Measurements from ENCODE around the gene AKTIP. TPM values are rescaled to one million over a fixed set of nuclear protein-coding genes. Genes with fewer than 3 reads are reported as not detected.

Gene AKTIP
- total and polyA plus RNA-seq, 2 donors: 14.6 to 24.6 TPM

DNA sequence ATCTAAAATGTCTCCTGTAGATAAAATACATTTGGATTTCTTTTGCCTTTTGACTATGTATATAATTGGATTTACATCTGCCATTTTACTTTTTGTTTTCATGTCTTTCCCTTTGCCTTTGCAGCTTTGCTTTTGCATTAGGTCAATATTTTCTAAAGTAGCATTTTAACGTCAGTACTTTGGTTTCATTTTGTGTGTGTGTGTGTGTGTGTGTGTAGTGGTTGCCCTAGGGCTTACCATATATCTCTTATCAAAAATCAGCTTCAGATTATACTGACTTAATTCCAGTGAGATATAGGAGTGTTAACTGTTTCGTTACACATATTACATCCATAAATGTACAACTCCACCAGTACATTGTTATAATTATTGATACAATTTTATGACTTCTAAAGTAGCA lies 26.1 kb downstream of the AKTIP start:
- Histone ChIP-seq H3K4me3 (ENCODE audit: low read length in 2 of 2) (no peak overlapping the region), H3K4me1 (ENCODE audit: control insufficient read depth in 2 of 2, insufficient read depth in 2 of 2, low read length in 2 of 2) (no peaks in the 10 kb centered on the region), H3K9me3 (ENCODE audit: control insufficient read depth in 2 of 2, insufficient read depth in 1 of 2, low read length in 1 of 2) (no peaks in the 10 kb centered on the region), H3K36me3 (ENCODE audit: control insufficient read depth in 2 of 2, insufficient read depth in 2 of 2, low read length in 1 of 2) (peaks cover 40 to 47% of the 10 kb centered on the region in 2 donors), H3K27ac (ENCODE audit: low read depth in 1 of 2, low read length in 1 of 2) (no peak overlapping the region), H3K27me3 (ENCODE audit: control insufficient read depth in 2 of 2, insufficient read depth in 1 of 2, low read length in 1 of 2) (no peaks in the 10 kb centered on the region)
- WGBS: 97% methylated on average over 2 of the region's 2 CpGs
- DNase-seq (ENCODE audit: low read depth in 6 of 9, low spot score in 9 of 9): no peak

DNA sequence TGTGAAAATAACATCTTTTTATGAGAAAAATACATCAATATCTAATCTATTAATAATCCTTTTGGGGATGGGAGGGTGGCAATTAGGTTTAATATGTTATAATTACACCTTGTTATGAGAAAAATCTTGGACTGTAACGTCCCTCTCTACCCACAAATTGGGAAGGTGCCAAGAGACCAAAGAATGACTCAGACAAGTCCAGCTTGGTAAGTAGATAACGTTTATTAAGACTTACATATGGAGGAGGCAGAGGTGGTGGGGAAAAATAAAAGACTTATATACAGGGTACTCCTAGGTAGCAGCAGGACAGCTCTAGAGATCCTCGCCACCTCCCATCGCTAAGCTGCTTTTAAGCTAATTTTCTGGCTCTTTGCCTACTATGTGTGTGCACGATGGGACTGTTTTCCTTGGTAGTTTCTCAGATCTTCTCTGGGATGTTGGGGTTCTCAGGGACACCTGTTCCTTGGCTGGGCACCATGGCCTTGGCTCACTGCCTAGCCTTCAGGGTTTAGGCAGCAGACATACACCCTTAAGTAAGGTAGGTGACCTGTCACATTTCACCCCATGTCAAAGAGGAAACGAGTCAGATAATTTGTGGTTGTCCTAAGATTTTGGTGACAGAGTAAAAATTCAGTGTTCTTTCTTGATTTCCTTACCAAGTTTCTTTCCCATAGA lies 37.3 kb downstream of the AKTIP start:
- Histone ChIP-seq H3K27me3 (ENCODE audit: control insufficient read depth in 2 of 2, insufficient read depth in 1 of 2, low read length in 1 of 2) (no peaks in the 10 kb centered on the region), H3K27ac (ENCODE audit: low read depth in 1 of 2, low read length in 1 of 2) (no peak overlapping the region), H3K4me1 (ENCODE audit: control insufficient read depth in 2 of 2, insufficient read depth in 2 of 2, low read length in 2 of 2) (no peaks in the 10 kb centered on the region), H3K4me3 (ENCODE audit: low read length in 2 of 2) (no peak overlapping the region), H3K36me3 (ENCODE audit: control insufficient read depth in 2 of 2, insufficient read depth in 2 of 2, low read length in 1 of 2) (peaks cover 42 to 67% of the 10 kb centered on the region in 2 donors), H3K9me3 (ENCODE audit: control insufficient read depth in 2 of 2, insufficient read depth in 1 of 2, low read length in 1 of 2) (no peaks in the 10 kb centered on the region)
- no peak for DNase-seq (ENCODE audit: low read depth in 6 of 9, low spot score in 9 of 9)
- WGBS: 97% methylated on average over 6 of the region's 6 CpGs

DNA sequence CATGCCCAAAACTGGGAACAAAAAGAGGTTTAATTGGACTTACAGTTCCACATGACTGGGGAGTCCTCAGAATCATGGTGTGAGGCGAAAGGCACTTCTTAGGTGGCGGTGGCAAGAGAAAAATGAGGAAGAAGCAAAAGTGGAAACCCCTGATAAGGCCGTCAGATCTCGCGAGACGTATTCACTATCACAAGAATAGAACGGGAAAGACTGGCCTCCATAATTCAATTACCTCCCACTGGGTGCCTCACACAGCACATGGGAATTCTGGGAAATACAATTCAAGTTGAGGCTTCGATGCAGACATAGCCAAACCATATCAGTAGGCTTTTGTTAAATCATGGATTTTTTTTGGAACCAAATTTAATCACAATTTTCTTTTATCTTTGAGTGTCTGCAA lies 44.4 kb downstream of the AKTIP start:
- no peaks in the 10 kb centered on the region for H3K27me3 ChIP-seq (ENCODE audit: control insufficient read depth in 2 of 2, insufficient read depth in 1 of 2, low read length in 1 of 2)
- H3K36me3 ChIP-seq (ENCODE audit: control insufficient read depth in 2 of 2, insufficient read depth in 2 of 2, low read length in 1 of 2): peaks cover 15 to 57% of the 10 kb centered on the region in 2 donors
- H3K4me1 ChIP-seq (ENCODE audit: control insufficient read depth in 2 of 2, insufficient read depth in 2 of 2, low read length in 2 of 2): peaks cover 30 to 38% of the 10 kb centered on the region in 2 donors
- H3K27ac ChIP-seq (ENCODE audit: low read depth in 1 of 2, low read length in 1 of 2): peak overlapping the region; percentile 38 to 92
- no peak for DNase-seq (ENCODE audit: low read depth in 6 of 9, low spot score in 9 of 9)
- 96% methylated on average over 8 of the region's 8 CpGs for WGBS
- no peak overlapping the region for H3K4me3 ChIP-seq (ENCODE audit: low read length in 2 of 2)
- H3K9me3 ChIP-seq (ENCODE audit: control insufficient read depth in 2 of 2, insufficient read depth in 1 of 2, low read length in 1 of 2): no peaks in the 10 kb centered on the region

DNA sequence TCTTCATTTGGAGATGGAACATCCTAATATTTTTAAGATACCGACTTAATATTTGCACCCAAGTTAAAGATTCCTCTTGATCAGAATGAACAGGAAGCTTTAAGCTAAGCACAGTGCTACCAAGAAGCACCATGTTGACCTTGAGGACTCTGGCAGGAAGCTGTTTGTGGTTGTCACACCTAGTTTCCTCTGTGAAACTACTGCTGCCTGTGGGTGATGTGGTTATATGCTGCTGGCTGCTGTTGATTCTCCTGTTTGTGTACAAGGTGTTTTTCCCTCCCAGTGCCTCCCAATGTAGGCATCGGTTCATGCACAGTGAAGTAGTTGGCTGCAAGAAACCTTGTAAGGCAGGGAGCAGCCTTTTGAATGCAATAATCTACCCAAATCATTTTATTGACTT lies 45.3 kb downstream of the AKTIP start:
- 14% methylated on average over 2 of the region's 2 CpGs for WGBS
- no peaks in the 10 kb centered on the region for H3K9me3 ChIP-seq (ENCODE audit: control insufficient read depth in 2 of 2, insufficient read depth in 1 of 2, low read length in 1 of 2)
- peaks cover 30 to 38% of the 10 kb centered on the region in 2 donors for H3K4me1 ChIP-seq (ENCODE audit: control insufficient read depth in 2 of 2, insufficient read depth in 2 of 2, low read length in 2 of 2)
- peaks cover 15 to 56% of the 10 kb centered on the region in 2 donors for H3K36me3 ChIP-seq (ENCODE audit: control insufficient read depth in 2 of 2, insufficient read depth in 2 of 2, low read length in 1 of 2)
- DNase-seq (ENCODE audit: low read depth in 6 of 9, low spot score in 9 of 9): peak; percentile 76 to 96 (median 88)
- peak overlapping the region; percentile 74 to 92 for H3K27ac ChIP-seq (ENCODE audit: low read depth in 1 of 2, low read length in 1 of 2)
- no peaks in the 10 kb centered on the region for H3K27me3 ChIP-seq (ENCODE audit: control insufficient read depth in 2 of 2, insufficient read depth in 1 of 2, low read length in 1 of 2)
- H3K4me3 ChIP-seq (ENCODE audit: low read length in 2 of 2): no peak overlapping the region

DNA sequence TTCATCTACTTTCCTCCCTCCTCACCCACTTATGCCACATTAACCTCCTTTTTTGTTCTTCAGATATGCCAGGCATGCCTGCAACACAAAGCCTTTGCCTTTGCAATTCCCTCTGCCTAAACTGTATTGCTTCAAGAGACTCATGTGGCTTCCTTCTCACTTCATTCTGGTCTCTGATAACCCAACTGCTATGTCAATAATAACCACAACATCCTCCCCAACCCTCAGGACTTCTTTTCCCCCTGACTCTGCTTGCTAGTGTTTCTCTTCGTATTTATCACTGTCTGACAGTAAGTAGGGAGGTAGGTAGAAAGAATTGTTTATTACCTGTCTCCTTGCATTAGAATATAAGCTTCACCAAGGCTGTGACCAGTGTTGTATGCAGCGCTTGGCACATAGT lies 46.4 kb downstream of the AKTIP start:
- peak; percentile 48 to 91 (median 70) for DNase-seq (ENCODE audit: low read depth in 6 of 9, low spot score in 9 of 9)
- peaks cover 30 to 38% of the 10 kb centered on the region in 2 donors for H3K4me1 ChIP-seq (ENCODE audit: control insufficient read depth in 2 of 2, insufficient read depth in 2 of 2, low read length in 2 of 2)
- peak overlapping the region; percentile 84 to 92 for H3K27ac ChIP-seq (ENCODE audit: low read depth in 1 of 2, low read length in 1 of 2)
- 44% methylated on average over 2 of the region's 2 CpGs for WGBS
- H3K4me3 ChIP-seq (ENCODE audit: low read length in 2 of 2): no peak overlapping the region
- no peaks in the 10 kb centered on the region for H3K27me3 ChIP-seq (ENCODE audit: control insufficient read depth in 2 of 2, insufficient read depth in 1 of 2, low read length in 1 of 2)
- peaks cover 15 to 59% of the 10 kb centered on the region in 2 donors for H3K36me3 ChIP-seq (ENCODE audit: control insufficient read depth in 2 of 2, insufficient read depth in 2 of 2, low read length in 1 of 2)
- no peaks in the 10 kb centered on the region for H3K9me3 ChIP-seq (ENCODE audit: control insufficient read depth in 2 of 2, insufficient read depth in 1 of 2, low read length in 1 of 2)

DNA sequence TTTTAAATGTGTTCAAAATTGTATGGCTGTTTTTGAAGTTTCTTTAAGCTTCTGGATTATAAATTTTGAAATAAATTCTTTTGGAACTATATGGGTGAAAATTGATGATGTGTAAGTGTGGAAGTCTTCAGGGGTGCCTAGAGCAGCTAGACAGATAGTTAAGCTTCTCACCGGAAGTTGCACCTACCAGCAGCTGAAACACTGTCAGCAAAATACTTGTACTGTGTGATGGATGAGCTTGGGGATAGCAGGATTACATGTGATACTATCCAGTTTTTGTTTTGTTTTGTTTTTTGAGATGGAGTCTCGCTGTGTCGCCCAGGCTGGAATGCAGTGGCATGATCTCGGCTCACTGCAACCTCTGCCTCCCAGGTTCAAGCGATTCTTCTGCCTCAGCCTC lies 49.1 kb downstream of the AKTIP start:
- Histone ChIP-seq H3K4me3 (ENCODE audit: low read length in 2 of 2) (no peak overlapping the region), H3K9me3 (ENCODE audit: control insufficient read depth in 2 of 2, insufficient read depth in 1 of 2, low read length in 1 of 2) (no peaks in the 10 kb centered on the region), H3K27ac (ENCODE audit: low read depth in 1 of 2, low read length in 1 of 2) (no peak overlapping the region), H3K36me3 (ENCODE audit: control insufficient read depth in 2 of 2, insufficient read depth in 2 of 2, low read length in 1 of 2) (peaks cover 6 to 36% of the 10 kb centered on the region in 2 donors), H3K4me1 (ENCODE audit: control insufficient read depth in 2 of 2, insufficient read depth in 2 of 2, low read length in 2 of 2) (peaks cover 30 to 38% of the 10 kb centered on the region in 2 donors), H3K27me3 (ENCODE audit: control insufficient read depth in 2 of 2, insufficient read depth in 1 of 2, low read length in 1 of 2) (no peaks in the 10 kb centered on the region)
- DNase-seq (ENCODE audit: low read depth in 6 of 9, low spot score in 9 of 9): no peak
- WGBS: 95% methylated on average over 5 of the region's 5 CpGs

DNA sequence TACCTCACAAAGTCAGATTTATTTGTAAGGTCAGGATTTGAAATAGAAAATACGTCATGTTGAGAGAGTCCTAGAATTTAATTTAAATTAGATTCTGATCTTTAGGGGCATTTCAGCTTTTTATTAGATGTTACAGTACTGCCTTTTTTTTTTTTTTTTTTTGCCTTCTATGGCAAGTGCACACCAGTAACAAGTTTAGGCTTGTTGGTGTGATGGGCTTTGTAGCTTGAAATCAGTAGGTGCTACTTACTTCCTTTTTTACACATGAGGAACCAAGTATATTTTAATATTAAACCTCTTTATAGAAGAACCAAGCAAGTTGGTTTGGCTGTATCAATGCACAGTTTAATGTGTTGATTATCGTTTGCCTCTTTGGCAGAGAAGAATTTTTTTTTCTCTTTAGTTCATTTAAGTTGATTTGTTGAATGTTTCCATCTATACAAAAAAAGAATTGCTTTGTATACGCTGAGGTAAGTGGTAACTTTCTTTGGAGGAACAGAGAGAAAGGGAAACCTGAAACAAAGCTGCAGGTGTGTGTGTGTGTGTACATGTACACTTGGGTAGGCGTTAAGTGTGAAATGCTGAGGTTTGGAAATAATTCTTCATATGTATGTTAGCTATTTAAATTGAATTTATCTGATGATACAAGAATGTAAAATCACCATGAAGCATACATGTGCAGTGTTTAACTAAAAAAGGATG lies 53.0 kb downstream of the AKTIP start:
- H3K4me3 ChIP-seq (ENCODE audit: low read length in 2 of 2): no peak overlapping the region
- WGBS: 88% methylated on average over 4 of the region's 4 CpGs
- peaks cover 13 to 40% of the 10 kb centered on the region in 2 donors for H3K36me3 ChIP-seq (ENCODE audit: control insufficient read depth in 2 of 2, insufficient read depth in 2 of 2, low read length in 1 of 2)
- H3K9me3 ChIP-seq (ENCODE audit: control insufficient read depth in 2 of 2, insufficient read depth in 1 of 2, low read length in 1 of 2): no peaks in the 10 kb centered on the region
- H3K27me3 ChIP-seq (ENCODE audit: control insufficient read depth in 2 of 2, insufficient read depth in 1 of 2, low read length in 1 of 2): no peaks in the 10 kb centered on the region
- peaks cover 0 to 3% of the 10 kb centered on the region in 2 donors for H3K4me1 ChIP-seq (ENCODE audit: control insufficient read depth in 2 of 2, insufficient read depth in 2 of 2, low read length in 2 of 2)
- no peak overlapping the region for H3K27ac ChIP-seq (ENCODE audit: low read depth in 1 of 2, low read length in 1 of 2)
- DNase-seq (ENCODE audit: low read depth in 6 of 9, low spot score in 9 of 9): peak in 1 of 9 donors; percentile 36

DNA sequence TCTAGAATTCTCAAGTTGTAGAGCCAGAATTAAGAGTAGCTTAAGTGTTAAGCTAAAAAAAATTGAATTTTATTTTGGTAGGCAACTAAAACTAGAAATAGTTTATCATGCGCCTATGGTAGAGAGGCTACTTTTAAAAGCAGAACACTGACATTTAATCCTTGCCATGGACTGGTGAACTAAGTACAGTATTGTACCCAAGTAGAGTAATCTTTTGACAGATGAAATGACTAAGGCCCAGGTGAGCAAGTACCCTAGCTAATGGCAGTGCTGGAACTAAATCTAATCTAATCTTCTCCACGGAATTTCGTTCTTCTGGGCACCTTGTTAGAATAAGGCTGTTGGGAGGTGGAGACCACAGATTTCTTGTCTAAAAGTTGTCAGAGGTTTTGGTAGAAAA lies 56.9 kb downstream of the AKTIP start:
- Histone ChIP-seq H3K27ac (ENCODE audit: low read depth in 1 of 2, low read length in 1 of 2) (peak overlapping the region in 1 of 2 donors; percentile 31), H3K36me3 (ENCODE audit: control insufficient read depth in 2 of 2, insufficient read depth in 2 of 2, low read length in 1 of 2) (peaks cover 26 to 47% of the 10 kb centered on the region in 2 donors), H3K9me3 (ENCODE audit: control insufficient read depth in 2 of 2, insufficient read depth in 1 of 2, low read length in 1 of 2) (no peaks in the 10 kb centered on the region), H3K4me1 (ENCODE audit: control insufficient read depth in 2 of 2, insufficient read depth in 2 of 2, low read length in 2 of 2) (no peaks in the 10 kb centered on the region), H3K4me3 (ENCODE audit: low read length in 2 of 2) (no peak overlapping the region), H3K27me3 (ENCODE audit: control insufficient read depth in 2 of 2, insufficient read depth in 1 of 2, low read length in 1 of 2) (no peaks in the 10 kb centered on the region)
- WGBS: 80% methylated on average over 3 of the region's 3 CpGs
- no peak for DNase-seq (ENCODE audit: low read depth in 6 of 9, low spot score in 9 of 9)

DNA sequence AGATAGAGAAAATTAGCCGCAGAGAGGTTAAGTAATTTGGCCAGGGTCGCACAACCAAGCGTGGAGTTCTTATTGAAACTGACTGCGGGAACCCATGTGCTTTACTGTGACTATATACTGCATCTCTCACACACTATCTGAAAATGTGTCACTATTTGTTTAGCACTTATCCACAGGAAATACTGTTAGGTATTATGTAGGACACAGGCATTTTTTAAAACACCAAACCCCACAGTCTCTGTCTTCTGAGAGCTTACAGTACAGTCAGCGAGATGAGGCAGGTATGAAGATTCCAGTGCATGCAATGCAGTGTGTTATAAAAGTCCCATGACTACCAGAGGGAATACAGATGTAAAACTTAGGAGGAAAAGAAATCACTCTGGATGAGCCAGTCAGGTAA lies 57.5 kb downstream of the AKTIP start:
- no peak overlapping the region for H3K4me3 ChIP-seq (ENCODE audit: low read length in 2 of 2)
- H3K36me3 ChIP-seq (ENCODE audit: control insufficient read depth in 2 of 2, insufficient read depth in 2 of 2, low read length in 1 of 2): peaks cover 31 to 50% of the 10 kb centered on the region in 2 donors
- 98% methylated on average over 5 of the region's 5 CpGs for WGBS
- peak overlapping the region; percentile 7 to 31 for H3K27ac ChIP-seq (ENCODE audit: low read depth in 1 of 2, low read length in 1 of 2)
- H3K4me1 ChIP-seq (ENCODE audit: control insufficient read depth in 2 of 2, insufficient read depth in 2 of 2, low read length in 2 of 2): no peaks in the 10 kb centered on the region
- H3K9me3 ChIP-seq (ENCODE audit: control insufficient read depth in 2 of 2, insufficient read depth in 1 of 2, low read length in 1 of 2): no peaks in the 10 kb centered on the region
- DNase-seq (ENCODE audit: low read depth in 6 of 9, low spot score in 9 of 9): no peak
- no peaks in the 10 kb centered on the region for H3K27me3 ChIP-seq (ENCODE audit: control insufficient read depth in 2 of 2, insufficient read depth in 1 of 2, low read length in 1 of 2)

Data from thymus (tissue), 11 donors.